Endothelial cell of umbilical vein (primary cell): ENCODE data around the gene CEP152.

Source experiments
- CTCF ChIP-seq, 2 donors: IDR thresholded peaks; 1 replicate in 1 of 2; 2 replicates in 1 of 2; pipeline ENCODE4 v1.5.1; 2011; ENCODE audit warnings: low read length in 2 of 2, mild to moderate bottlenecking in 2 of 2, moderate library complexity in 2 of 2, control low read depth in 1 of 2, inconsistent platforms in 1 of 2, low read depth in 1 of 2; ENCODE audit not compliant: insufficient read depth in 1 of 2; ENCODE audit errors: extremely low read depth in 1 of 2
- EZH2 ChIP-seq: IDR thresholded peaks from 2 replicates; pipeline ENCODE4 v1.6.1; 2012; ENCODE audit warnings: borderline replicate concordance, low read depth, mild to moderate bottlenecking, moderate library complexity, low read length, inconsistent platforms; ENCODE audit not compliant: severe bottlenecking
- FOS ChIP-seq: IDR thresholded peaks from 2 replicates; pipeline ENCODE4 v1.6.1; 2011; ENCODE audit warnings: mild to moderate bottlenecking, low read length, moderate library complexity, borderline replicate concordance; ENCODE audit not compliant: insufficient read depth
- GATA2 ChIP-seq: IDR thresholded peaks from 2 replicates; pipeline ENCODE4 v1.7.0; 2011; ENCODE audit warnings: low read depth, mild to moderate bottlenecking, moderate library complexity, mixed read lengths, low read length; ENCODE audit not compliant: insufficient read length, insufficient read depth
- MAX ChIP-seq: IDR thresholded peaks from 2 replicates; pipeline ENCODE4 v1.6.1; 2011; ENCODE audit not compliant: insufficient read depth, insufficient read length
- MYC ChIP-seq: IDR thresholded peaks from one replicate; pipeline ENCODE4 v1.6.1; 2011; ENCODE audit warnings: mild to moderate bottlenecking, low read depth, low read length
- POLR2A ChIP-seq: IDR thresholded peaks from 2 replicates; pipeline ENCODE4 v1.6.1; 2012; ENCODE audit warnings: low read depth, mild to moderate bottlenecking, control low read depth, low read length
- POLR2AphosphoS5 ChIP-seq: IDR thresholded peaks from 2 replicates; pipeline ENCODE4 v1.6.1; 2012; ENCODE audit warnings: low read depth, mild to moderate bottlenecking, control low read depth, low read length, moderate library complexity; ENCODE audit not compliant: insufficient read depth

- TF ChIP-seq CTCF (IDR thresholded peaks at IDR 0.05; ENCODE audit: extremely low read depth in 1 of 2, insufficient read depth in 1 of 2, low read depth in 1 of 2, low read length in 2 of 2) (no peak), MYC (no peak), GATA2 (no peak), POLR2AphosphoS5 (no peak), FOS (no peak), EZH2 (no peak), POLR2A (no peak), MAX (no peak)
Observed at GRCh38 chr15:48805591-48805990, 5.3 kb downstream of the CEP152 start.
